AML-193 (cell line): Measurements from ENCODE around the gene TIMM8A.

ENCODE experiments used
- DNase-seq, 2 experiments: peaks; one replicate each; lab custom pipeline; 2025; lab: John Stamatoyannopoulos, UW

Gene TIMM8A, protein sequence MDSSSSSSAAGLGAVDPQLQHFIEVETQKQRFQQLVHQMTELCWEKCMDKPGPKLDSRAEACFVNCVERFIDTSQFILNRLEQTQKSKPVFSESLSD

DNA sequence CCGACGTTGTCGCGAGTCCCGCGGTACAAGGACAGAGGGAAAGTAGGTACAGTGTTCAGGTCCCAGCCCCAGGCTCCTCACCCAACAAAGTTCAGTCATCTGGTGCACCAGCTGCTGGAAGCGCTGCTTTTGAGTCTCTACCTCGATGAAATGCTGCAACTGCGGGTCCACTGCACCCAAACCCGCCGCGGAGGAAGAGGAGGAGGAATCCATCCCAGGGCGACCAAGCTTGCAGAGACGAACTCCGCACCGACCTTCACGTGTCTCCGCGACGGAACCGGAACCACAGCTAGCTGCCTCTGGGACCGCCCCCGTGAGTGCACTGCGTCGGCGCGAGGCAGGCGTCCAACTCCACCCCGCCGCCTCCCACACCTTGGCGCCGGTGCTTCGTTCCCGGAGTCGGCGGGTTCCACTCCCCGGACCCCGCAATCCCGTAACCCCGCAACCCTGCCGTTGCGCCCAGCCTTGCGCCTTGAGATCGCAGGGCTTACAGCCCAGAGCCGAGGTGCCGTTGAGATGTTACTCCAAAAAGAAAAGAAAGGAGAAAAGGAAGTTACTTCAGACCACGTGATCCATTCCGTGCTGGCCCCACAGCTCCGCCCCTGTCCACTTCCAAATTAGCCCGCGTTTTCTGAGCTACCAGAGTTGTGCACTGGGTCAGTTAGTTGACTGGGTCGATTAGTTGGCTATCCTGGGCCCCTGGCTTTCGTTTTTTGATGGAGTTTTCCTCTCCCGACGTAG is at the start of gene TIMM8A:
TIMM8A (minus strand) TSS at position 291 of the 741 bp plus-strand sequence; CDS start at position 213, 78 bp downstream.
- peak; percentile 36 to 41 for DNase-seq

DNA sequence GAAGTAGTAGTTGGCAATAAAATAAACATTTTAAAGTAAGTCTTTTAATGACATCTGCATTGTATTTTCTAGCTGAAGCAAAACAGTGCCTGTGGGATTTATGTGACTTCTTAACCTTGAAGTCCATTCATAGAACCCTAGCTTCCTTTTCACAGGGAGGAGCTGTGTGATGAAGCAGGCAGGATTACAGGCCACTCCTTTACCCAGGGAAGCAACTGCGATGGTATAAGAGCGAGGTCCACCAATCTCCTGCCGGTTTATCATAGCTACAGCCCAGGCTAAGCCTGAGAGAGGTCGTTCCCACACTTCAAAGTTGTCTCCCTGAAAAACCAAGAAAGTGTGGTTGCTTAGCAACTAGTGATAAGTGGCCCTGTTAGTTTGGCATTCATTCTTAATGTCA is 49.2 kb upstream of the TIMM8A start:
- DNase-seq = no peak

GRCh38 chrX:101395789-101396188 is 47.2 kb upstream of the TIMM8A start:
- peak; percentile 71 to 72 for DNase-seq

GRCh38 chrX:101394372-101394771 is 45.8 kb upstream of the TIMM8A start:
- no peak for DNase-seq

DNA sequence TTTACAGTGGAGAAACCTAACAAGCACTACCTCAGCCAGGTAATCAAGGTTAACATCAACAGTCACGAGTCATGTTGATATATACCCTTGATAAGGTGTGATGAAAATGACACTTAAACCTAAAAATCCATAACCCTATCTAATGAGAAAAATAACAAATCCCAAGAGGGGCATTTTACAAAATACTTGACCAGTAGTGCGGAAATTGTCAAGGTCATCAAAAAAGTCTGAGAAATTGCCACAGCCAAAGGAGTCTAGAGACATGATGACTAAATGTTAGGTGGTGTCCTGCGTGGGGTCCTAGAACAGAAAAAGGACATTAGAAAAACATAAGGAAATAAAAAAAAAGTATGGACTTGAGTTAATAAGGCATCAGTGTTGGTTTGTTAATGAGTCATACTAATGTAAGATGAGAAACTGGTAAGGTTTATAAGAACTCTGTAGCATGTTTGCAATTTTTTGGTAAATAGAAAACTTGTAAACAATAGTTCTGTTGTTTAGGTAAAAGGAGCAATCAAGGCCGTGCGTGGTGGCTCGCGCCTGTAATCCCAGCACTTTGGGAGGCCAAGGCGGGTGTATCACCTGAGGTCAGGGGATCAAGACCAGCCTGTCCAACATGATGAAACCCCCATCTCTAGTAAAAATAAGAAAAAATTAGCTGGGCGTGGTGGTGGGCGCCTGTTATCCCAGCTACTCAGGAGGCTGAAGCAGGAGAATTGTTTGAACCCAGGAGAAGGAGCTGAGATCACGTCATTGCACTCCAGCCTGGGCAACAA is 45.2 kb upstream of the TIMM8A start:
- DNase-seq = no peak

DNA sequence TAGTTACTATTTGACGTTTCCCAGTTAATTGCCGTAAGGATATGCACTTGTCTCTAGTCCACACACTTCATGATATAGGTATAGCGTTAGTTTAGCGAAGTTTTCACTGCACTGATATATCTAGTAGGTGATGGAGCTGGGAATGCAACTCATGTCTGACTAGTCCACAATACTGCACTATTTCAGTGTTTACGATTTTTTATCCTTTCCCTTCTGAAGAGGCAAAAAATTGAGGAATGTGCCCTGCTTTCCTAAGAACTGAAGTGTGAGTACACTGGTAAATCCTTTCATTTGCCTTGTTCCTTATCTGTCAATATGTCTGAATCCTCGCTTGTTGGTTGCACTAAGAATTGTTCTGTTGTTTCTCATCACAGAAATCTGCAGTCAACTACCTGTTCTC is 43.3 kb upstream of the TIMM8A start:
- DNase-seq = no peak

DNA sequence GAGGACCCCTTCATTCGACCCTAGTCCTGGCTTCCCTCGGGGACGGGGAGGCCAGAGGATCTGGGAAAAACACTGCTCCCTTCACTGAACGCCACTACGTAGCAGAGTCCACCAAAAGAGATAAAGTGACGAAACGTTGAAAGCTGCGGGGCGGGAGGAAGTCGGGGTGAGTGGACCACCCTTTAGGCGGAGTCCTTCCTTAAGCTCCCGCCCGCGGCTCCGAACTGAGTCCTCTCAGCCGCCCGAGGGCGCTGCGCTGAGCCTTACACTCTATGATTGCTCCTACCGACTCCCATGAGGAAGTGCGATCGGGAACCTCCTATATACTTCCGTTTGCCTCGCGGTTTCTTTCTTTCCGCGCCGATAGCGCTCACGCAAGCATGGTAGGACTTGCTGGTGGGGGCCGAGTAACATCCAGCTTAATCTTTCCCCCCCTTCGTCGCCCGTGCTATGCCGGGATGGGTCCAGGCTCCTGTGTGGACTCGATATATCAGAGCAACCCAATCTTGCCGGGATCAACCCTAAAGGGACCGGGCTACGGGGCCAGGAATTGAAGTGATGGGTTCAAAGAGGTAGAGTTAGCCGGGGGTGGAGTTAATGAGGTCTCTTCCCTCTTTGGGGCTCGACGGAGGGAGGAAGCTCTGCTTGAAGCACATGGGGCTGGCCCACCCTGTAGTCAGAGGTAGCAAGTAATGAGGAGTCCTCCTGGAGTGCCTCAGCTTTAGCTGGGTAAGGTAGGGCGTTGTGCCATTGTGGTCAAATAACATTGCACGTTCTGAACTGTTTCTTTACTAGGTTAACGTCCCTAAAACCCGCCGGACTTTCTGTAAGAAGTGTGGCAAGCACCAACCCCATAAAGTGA is 42.4 kb upstream of the TIMM8A start, which contains the start of gene RPL36A:
RPL36A (plus strand) TSS at position 348 of the 862 bp plus-strand sequence; CDS start at position 381, 33 bp downstream.
- DNase-seq = peak; percentile 73 to 80

DNA sequence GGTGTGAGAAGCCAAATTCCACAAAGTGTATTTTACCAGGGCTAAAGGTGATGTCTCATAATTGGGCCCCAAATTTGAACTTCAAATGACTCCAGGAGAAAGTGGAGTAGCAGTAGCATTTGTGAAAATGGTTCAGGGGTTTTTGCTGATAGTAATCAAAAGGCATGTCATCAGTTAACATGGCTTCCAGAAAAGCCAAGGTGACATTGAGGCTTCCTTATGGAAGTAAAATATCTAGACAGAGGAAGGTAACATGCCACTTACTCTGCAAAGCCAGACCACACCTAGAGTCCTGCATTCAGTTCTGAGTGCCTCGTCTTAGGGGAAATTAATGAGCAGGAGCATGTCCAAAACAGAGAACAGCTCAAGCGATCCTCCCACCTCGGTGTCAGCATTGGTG is 40.1 kb upstream of the TIMM8A start:
- no peak for DNase-seq

- DNase-seq = no peak
Measured at GRCh38 chrX:101386542-101386885, 38.0 kb upstream of the TIMM8A start.

- DNase-seq = peak; percentile 69 to 74
Measured at GRCh38 chrX:101385795-101386541, 37.4 kb upstream of the TIMM8A start, which contains the start of gene BTK. TSS of gene BTK (minus strand) at chrX:101386191. CDS start at chrX:101375284, 10,907 bp downstream.

- DNase-seq = no peak
Measured at GRCh38 chrX:101385026-101385684, 36.6 kb upstream of the TIMM8A start.

DNA sequence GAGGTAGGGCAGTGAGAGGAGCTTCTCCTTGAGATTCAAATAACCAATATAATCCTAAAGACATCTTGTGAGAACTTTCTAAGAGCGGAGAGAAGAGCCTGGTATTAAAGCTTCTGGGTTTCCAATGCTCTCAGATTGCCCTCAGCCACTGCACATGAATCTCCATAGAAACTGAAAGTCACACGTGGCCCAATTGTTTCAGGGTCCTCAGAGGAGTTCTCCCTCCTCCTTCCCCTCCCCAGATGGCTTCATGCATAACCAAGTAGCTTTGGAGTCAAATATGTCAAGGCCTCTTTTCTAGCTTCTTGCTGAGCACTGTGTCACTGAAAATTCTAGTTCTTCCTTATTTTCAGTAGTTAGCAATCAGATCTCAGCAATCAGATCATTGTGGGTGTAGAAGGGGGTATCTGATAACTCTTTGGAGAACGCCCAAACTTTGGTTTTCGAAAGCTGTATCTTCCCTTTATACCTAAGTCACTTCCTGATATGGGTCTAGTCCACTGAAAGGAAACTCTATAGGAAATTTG is 35.2 kb upstream of the TIMM8A start:
- DNase-seq = no peak

DNA sequence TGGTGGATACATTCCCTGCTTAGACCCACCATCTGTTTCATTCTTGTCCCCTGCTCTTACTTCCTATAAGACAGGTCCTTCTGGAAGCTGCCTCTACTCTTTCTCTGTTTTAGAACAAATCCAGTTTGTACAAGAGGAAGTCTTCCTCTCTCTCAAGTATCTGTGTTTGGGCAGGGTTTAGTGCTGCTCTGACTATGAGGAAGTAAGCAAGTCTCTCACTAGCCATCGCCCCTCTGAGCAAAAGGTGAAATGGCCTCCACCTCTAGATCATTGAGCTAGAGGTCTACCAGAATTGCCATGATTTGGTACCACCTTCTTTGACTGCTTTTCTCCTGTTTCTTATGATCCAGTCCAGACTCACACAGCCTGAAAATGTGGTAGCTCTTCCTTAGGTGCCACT is 29.0 kb upstream of the TIMM8A start:
- peak in 1 of 2 experiments; percentile 16 for DNase-seq

DNA sequence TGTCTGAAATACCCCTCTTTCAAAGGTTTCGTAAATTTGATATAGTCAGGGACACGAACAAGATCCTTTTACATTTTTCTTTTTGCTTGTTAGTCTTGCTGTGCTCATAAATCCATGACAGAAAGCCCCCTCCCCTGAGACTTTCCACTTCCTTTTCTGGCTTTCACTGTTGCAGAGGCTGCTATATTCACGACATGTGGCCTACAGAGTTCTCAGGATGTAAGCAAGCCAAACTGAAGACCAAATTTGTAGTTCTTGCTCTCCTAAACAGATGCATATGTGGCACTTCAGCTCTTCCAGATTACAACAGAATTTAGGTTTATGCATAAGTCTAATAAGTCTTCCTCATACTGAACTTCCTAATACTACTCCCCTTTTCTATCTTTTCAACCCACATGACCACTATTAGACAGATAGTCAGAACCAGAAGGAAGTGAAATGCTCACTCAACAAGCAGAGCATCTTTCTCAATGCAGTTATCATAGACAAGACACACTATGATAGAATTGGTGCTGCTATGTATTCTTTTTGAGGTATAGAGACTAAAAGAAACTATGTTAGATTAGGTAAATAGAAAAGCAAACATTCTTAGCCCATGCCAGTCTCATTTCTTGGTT is 22.5 kb upstream of the TIMM8A start:
- no peak for DNase-seq

DNA sequence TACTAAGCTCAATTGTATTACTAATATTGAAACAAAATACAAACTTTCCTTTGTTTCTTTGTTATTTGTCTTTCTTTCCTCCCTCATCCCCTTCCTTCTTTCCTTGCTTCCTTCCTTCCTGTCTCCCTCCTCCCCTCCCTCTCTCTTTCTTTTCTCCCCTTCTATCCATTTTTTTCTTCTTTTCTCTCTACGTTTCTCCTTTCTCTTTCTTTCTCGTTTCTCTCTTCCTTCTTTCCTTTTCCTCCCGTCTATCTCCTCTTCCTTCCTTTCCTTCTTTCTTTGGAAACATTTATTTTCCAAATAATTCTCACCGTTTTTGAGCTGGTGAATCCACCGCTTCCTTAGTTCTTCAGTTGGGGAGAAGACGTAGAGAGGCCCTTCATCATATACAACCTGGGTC is 21.1 kb upstream of the TIMM8A start:
- no peak for DNase-seq

DNA sequence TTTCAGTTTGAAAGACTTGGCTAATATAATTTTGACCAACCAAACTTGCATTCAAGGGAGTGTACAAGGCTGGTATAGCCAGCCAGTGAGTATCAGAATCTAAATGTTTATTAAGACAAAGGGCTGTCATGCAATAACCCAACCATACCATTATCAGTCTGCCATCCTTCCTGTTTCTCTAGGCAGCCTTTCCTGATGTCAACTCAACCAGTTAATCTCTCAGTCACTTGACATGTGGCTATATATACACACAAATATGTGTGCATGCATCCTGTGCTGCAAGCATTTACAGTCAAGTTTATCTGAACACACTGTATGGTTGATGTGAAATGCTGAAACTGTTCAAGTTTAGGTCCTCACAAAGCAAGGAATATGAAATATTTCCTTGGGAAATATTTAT is 20.3 kb upstream of the TIMM8A start:
- DNase-seq = no peak

DNA sequence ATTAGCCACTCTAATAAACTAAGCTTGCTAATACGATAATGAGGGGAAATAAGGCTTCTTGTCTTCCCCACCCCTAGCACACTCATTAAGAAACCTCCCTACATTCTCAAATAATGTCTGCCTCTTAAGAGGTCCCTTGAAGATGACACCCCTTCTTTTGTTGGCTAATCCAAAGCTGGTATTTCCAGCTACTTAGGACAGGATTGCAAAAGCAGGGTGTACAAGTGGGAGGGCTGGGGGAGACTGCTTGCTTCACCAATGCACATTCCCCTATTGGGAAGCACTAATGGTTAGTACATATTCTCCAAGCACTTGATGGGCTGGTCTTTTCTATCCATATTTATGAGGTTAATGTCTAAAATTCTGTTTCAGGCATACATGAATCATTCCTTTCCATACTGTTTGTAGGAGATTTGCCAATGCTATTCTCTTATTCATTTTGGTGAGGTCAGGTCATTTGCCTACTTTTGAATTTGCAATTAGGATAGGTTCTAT is 16.8 kb upstream of the TIMM8A start:
- no peak for DNase-seq

GRCh38 chrX:101362757-101363156 is 14.2 kb upstream of the TIMM8A start:
- DNase-seq = no peak

DNA sequence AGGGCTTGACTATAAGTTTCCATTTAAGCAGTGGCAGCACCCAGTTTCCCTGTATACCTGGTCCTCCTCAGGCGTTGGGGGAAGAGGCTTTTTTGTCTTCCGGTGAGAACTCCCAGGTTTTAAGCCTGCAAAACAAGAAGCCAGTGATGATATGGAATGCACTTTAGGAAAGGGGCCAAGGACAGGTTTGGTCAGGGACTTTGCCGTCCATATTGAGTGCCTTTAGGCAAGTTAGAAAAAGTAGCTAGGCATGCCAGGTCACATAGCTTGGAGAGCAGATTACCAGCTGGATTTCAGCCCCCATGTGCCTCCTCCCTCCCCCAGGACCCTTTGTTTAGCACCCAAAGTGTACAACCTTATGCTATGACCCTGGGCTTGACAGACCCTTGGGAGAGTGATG is 13.6 kb upstream of the TIMM8A start:
- DNase-seq = no peak

DNA sequence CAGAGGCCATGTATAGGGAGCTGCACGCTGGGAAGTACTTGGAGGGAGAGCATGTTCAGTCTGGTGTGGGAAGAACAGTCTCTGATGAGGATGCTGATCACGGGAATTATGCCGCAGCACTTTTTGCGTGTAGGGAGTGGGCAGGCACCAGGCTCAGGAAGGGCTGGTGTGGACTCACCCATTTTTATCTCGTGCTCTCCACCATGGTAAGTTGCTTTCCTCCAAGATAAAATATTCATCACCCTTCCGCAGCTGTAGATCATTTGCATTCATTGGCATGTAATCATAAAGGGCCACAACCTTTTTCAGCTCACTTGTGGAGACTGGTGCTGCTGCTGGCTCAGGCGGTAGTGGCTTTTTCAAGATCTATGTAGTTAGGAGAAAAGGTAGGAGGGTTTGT is 11.8 kb upstream of the TIMM8A start:
- no peak for DNase-seq
